GM19395 (cell line): Measurements from ENCODE around the gene ATP6V0E1.
"Not testable (repeated sequence)": the region's sequence is repeated elsewhere in the genome, so short reads cannot be mapped to it uniquely, and the experiment has no call there.

Experiments
- ATAC-seq: cut with Tn5 transposase; IDR thresholded peaks from one replicate; pipeline ENCODE4 v1.9.1; 2021; ENCODE audit warnings: mild to moderate bottlenecking, moderate library complexity; ENCODE audit not compliant: unreplicated experiment

Gene ATP6V0E1

DNA sequence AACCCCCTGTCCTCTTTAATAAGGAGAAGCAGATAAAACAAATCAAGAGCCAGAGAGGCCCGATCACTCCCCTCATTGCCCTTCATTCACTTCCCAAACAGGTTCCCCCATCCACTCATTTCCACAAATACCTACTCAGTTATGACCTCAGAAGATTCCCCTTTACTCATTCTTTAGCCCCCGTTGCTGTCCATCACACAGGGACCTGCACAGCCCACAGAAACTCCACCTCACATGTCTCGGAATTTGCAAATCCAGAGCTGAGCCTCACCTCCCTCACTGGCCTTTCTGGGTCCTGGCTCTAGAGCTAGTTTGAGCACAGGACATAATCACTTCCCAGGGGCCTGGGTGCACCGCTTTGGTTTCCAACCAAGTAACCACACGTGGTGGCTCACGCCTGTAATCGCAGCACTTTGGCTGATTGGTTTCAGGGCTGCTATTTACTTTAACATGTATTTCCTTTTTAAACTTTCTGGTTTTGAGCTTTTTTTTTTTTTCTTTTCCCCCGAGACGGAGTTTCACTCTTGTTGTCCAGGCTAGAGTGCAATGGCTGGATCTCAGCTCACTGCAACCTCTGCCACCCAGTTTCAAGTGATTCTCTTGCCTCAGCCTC lies 17.8 kb downstream of the ATP6V0E1 start:
- ATAC-seq, result peak; percentile 85

DNA sequence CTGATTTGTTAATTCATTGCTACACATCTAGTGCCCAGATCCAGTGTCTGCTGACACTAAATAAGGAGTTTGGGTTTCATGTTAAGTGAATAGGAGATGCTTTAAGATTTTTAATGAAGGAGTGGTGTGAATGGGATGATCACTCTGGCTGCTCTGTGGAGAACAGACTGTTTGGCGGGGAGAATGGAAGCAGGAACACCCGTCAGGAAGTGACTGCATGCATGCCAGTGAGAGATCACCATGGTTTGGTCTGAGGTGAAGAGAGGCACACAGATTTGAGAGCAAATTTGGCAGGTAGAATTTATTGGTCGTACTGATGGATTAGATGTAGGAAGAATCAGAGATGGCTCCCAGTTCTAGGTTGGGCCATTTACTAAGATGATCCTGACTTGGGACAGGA lies 19.8 kb downstream of the ATP6V0E1 start:
- ATAC-seq, result no peak

DNA sequence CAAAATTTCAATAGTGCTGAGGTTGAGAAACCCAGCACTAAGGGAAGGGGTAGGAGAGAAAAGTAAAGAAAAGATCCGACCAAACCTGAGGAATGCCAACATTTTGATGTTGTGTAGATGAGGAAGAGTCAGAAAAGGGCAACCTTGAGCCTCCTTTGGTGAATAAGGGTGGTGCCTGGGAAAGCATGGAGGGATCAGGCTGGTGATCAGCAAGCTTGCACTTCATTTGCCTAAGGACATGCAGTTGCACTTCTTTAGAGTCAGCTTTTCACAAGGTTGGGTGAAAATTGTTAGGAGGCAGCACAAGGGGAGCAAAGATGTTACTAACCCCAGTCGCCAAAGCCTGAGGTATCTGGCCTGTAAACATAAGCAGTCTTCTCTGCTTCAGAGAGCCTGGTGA lies 20.4 kb downstream of the ATP6V0E1 start:
- ATAC-seq, result no peak

DNA sequence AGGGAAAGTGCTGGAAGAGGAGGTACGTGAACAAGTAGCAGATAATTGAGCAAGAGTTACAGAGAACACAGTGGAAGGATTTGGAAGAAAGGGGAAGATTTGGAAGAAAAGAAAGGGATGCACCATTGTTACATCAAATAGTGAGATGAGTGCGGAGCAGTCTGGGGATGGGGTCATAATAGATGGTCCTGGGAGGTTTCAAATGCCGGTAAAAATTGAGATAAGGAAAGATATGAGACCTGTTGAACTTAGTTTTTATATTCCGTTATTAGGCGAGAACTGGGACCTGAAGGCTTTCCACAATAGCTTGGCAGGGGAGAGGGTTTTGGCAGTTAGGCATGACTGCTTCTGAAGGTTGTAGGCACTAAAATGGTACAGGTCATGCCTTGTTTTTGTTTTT lies 20.9 kb downstream of the ATP6V0E1 start:
- no peak for ATAC-seq

DNA sequence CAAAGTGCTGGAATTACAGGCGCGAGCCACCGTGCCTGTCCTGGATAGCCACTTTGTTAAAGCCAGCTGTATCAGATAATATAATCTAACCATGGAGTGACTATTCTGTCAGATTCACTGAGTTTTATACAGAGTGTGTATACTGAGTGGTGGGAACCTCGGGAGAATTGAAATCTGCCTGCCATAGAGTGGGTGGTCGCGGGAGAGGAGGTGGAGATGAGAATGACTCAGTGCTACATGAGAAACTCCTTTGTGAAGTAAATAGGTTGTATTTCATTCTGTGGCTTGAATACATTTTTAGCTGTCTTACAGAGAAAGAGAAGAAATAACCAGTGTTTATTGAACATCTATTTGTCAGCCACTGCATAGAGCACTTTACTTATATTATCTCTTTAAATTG lies 26.4 kb downstream of the ATP6V0E1 start:
- no peak for ATAC-seq

DNA sequence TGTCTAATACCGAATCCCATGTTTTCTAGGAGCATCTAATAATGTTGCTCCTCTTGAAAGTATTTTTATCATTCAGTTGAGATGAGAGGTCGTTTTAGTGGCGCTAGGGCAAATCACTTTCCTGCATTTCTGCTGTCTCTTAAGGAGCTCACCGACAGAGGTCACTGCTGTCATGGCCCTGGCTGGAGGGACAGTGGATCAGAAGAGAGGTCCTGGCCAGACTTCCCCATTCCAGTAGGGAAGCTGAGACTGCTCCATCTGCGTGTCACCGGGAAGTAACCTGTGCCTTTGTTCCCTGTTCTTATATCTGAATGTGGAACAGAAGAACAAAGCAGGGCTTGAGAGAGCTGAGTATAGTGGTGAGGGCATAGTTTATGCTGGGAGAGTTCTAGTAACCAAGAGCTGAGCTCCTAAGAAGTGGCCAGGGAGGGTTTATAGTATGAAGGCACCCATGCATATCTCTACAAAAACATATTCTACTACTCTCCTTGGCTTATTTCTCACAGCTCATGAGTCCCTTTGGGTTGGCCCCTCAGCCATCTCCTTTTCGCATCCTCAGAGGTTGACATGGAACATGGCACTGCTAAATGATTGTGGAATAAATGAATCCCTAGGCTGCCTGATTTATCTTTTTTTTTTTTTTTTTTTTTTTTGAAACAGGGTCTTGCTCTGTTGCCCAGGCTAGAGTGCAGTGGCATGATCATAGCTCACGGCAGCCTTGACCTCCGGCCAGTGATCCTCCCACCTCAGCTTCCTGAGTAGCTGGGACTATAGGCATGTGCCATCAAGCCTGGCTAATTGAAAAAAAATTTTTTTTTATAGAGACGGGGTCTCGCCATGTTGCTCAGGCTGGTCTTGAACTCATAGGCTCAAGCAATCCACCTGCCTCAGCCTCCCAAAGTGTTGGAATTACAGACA lies 27.2 kb downstream of the ATP6V0E1 start:
- ATAC-seq, result no peak

DNA sequence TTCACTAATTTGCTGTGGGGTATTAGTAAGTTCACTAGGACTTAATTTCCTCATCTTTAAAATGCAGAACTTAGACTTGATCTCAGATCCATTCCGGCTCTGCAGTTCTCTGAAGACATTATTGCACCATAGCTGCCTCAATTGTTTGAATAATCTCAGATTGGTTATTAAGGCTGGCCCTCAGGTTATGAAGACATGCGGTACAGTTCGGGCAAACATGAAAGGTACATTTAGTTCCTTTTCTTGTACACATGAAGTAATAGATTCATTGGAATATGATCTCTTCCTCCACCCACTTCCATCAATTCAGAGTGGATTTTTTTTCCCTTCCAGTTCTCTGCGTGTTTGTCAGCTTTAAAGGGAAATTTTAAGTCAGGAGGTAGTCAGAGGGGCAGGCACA lies 28.0 kb downstream of the ATP6V0E1 start:
- ATAC-seq, result no peak

DNA sequence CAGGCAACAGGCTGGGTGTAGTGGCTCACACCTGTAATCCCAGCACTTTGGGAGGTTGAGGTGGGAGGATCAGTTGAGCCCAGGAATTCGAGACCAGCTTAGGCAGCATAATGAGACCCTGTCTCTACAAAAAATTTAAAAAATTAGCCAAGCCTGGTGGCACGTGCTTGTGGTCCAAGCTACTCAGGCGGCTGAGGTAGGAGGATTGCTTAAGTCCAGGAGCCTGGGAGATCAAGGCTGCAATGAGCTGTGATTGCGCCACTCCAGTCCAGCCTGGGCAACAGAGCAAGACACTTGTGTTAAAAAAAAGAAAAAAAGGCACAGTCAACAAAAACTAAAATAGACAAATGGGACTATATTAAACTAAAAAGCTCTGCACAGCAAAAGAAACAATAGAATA lies 29.3 kb downstream of the ATP6V0E1 start:
- no peak for ATAC-seq

DNA sequence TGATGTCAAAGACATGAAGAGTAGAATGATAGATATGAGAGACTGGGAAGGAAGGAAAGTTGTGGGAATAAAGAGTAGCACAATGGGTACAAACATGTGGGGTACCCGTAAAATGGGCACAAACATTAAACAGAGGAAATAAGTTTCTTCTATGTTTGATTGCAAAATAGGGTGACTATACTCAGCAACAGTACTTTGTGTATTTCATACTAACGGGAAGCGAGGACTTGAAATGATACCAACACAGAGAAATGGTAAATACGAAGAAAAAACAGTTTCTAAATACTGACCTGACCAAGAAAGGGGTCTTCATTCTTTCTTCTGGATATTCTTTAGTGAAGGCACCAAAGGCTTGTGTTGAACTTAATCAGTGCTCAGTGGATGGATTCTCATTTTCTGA lies 31.1 kb downstream of the ATP6V0E1 start:
- no peak for ATAC-seq

DNA sequence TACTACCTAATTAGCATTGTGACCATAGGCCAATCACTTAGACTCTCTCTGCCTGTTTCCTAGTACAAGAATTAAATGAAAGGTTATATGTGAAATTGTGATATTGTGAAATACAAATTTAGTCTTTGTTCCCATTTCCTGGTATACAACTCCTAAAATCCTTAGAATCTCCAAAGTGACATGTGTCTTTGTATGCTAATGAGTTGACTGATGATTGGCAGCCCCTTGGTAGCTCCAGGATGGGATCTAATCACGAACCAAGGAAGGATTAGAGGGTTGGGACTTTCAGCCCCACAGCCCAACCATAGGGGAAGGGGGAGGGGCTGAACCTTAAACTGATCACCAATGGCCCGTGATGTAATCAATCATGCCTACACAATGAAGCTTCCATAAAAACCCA lies 31.6 kb downstream of the ATP6V0E1 start:
- no peak for ATAC-seq

DNA sequence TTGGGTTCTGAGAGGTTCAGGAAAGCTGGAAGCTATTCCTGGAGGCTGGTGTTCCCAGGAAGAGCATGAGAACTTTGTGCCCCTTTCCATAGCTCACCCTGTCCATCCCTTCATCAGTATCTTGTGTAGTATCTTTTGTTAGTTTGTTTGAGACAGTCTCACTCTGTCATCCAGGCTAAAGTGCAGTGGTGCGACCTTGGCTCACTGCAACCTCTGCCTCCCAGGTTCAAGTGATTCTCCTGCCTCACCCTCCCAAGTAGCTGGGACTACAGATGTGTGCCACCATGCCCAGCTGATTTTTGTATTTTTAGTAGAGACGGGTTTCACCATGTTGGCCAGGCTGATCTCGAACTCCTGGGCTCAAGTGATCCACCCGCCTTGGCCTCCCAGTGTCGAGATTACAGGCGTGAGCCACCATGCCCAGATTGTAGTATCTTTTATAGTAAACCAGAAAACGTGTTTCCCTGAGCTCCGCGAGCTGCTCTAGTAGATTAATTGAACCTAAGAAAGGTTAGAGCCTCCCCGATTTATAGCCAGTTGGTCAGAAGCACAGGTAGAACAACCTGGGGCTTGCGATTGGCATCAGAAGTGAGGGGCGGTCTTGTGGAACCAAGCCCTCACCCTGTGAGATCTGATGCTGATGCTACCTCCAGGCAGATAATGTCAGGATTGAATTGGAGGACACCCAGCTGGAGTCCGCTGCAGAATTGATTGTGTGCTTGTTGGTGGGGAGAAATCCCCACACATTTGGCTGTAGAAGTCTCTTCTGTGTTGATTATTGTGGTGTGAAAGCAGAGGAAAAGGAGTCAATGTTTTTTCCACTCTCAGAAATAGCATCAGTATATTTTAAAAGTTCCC lies 32.3 kb downstream of the ATP6V0E1 start:
- ATAC-seq, result no peak

DNA sequence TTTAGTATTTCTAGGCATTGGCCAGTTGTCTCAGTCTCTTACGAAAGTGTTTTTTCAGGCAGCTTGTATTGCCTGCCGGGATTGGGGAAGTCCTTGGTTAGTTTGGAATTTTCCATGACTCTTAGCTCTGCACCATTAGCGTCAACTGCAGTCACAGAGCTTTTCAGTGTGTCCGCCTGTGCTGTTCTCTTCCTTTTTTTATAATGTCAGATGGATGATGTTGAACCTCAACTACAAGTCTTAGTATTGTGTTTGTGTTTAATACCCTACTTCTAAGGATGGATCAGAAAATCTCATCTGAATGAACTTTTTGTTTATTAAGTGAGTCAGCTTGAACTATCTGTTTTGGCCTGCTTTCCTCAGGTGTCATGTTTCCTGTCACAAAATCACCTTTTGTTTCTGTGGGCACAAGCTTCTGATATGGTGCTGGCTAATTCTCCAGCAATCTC lies 33.1 kb downstream of the ATP6V0E1 start:
- ATAC-seq, result no peak

DNA sequence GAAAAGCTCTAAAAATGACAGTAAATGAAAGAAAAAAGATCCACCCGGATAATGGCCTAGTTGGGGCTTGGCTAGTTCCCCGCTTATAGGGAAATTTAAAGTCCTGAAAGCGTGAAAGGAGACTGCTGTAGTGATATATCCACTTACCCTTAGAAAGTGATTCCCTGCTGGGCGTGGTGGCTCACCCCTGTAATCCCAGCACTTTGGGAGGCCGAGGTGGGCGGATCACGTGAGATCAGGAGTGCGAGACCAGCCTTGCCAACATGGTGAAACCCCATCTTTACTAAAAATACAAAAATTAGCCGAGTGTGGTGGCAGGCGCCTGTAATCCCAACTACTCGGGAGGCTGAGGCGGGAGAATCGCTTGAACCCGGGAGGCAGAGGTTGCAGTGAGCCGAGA lies 33.5 kb downstream of the ATP6V0E1 start:
- not testable (repeated sequence) for ATAC-seq

DNA sequence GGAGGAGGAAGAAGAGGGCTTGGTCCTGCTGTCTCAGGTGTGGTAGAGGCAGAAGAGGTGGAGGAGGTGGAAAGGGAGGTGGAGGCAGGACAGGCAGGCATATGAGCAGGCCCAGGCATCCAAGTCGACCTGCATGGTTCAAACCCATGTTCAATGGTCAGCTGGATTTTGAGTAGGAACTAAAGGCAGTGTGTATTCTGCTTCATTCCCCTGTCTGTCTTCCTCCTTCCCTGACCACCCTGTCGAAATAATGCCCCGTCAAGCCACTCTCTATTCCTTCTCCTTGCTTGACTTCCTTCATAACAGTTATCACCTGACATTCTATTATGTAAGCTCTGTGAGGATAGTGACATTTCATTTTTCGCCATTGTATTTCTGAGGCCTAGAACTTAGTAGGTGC lies 34.8 kb downstream of the ATP6V0E1 start:
- no peak for ATAC-seq

DNA sequence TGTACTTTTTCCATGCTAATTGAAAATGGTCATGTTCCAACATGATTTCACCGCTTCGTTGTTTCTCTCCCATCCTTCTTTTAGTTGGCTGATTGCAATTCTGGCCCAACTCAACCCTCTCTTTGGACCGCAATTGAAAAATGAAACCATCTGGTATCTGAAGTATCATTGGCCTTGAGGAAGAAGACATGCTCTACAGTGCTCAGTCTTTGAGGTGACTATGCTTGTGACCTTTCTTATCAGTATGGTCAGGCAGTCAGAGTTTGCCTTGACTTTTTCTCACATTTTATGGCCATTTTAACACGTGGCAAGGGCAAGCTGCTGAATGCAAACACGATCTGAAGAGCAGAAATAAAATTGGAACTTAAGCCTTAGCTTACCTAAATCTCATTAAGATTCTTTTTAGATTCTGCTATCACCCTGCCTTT lies 36.6 kb downstream of the ATP6V0E1 start:
- ATAC-seq, result no peak

DNA sequence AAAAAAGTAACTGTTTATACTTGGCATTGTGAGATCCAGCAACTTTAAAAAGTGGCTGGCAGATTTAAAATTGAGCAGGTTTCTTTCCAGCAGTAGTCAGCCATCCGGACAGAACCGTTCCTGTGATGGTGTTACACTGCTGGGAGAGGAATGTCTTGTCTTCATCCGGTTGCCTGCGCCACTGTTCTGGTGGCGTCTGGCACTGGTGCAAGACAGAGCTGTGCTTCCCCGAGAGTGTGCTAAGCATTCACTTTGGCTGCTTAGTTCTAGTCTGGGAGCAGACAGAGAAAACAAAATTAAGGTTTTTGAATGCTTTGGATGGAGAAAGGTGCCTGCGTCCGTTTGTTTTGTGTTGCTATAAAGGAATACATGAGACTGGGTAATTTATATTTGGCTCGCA lies 37.1 kb downstream of the ATP6V0E1 start:
- ATAC-seq, result no peak

DNA sequence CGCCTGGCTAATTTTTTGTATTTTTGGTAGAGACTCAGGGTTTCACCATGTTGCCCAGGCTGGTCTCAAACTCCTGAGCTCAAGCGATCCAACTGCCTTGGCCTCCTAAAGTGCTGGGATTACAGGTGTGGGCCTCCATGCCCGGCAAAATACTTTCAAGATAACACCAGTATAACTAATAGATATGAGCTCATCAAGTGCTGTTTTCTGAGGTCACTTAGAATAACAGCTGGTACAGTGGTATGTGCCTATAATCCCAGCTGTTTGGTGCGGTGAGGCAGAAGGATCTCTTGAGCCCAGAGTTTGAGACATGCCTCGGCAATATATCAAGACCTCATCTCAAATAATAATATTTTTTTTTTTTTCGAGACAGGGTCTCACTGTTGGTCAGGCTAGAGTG lies 42.1 kb downstream of the ATP6V0E1 start:
- no peak for ATAC-seq

DNA sequence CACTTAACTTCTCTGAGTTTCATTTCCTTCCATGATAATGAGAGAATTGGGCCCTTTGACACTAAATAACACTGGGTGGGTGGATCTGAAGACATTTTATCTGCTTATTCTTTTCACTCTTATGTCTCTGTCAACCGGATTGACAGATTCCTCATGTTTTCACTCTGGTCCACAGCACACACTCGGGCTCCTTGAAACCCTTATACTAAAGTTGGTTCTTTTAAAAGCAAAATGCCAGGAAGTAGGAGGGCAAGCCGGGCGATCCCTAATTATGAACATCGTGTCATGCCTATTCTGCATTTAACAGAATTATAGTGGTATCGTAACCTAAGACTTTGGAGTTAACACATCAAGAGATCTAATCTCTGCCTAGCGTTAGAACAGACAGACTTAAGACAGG lies 44.3 kb downstream of the ATP6V0E1 start:
- ATAC-seq, result no peak

DNA sequence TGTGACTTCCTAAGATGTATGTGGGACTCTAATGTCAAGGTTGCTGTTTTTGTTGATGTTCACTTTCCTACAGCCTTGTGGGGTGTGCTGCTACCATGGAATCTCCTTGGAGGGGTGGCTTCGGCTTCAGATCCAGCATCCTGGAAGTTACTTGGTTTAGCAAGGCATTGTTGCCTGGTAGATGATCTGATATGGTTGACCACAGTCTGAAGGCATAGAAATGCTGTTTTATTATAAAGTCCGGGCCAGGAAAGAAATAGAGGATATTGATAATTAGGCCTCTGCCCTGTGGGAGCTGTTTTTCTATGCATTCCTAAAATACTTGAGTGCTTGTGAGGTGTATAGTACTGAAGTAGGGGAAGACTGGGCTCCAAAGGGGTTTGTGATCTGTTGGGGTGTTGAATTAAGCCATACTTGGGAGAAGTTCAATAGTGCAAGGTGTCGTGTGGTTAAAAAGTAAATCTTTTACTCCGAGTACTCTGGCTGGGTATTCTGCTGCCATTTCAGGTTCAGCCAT lies 45.3 kb downstream of the ATP6V0E1 start:
- peak; percentile 26 for ATAC-seq

DNA sequence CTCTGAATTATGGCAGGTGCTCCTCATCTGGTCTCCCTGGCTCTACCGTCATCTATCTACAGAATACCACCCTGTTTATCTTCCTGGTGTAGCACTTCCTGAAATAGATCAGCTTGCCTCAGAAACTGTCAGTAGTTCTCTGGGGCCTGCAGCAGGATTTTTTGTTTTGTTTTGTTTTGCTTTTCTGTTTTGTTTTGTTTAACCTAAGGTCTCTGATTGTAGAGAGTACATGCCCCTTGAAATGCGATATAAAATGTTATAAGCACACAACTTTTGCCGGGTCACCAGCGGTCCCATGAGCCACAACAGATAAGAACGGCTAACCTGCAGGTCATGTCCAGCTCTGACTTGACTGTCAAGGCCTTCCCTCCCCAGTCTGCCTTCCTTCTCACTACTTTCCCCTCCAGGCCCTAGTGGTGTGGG lies 45.9 kb downstream of the ATP6V0E1 start:
- ATAC-seq, result peak; percentile 66

DNA sequence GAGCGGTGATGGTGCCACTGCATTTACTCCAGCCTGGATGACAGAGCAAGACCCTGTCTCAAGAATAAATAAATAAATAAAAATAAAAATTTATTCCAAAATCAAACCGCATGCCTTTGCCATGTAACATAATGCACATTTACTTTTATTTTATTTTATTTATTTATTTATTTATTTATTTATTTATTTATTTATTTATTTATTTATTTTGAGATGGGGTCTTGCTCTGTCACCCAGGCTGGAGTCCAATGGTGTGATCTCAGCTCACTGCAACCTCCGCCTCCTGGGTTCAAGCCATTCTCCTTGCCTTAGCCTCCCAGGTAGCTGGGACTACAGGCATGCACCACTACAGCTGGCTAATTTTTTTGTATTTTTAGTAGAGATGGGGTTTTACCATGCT lies 48.5 kb downstream of the ATP6V0E1 start:
- not testable (repeated sequence) for ATAC-seq
